ENCODE measurements around the gene ZNF700.

DNA sequence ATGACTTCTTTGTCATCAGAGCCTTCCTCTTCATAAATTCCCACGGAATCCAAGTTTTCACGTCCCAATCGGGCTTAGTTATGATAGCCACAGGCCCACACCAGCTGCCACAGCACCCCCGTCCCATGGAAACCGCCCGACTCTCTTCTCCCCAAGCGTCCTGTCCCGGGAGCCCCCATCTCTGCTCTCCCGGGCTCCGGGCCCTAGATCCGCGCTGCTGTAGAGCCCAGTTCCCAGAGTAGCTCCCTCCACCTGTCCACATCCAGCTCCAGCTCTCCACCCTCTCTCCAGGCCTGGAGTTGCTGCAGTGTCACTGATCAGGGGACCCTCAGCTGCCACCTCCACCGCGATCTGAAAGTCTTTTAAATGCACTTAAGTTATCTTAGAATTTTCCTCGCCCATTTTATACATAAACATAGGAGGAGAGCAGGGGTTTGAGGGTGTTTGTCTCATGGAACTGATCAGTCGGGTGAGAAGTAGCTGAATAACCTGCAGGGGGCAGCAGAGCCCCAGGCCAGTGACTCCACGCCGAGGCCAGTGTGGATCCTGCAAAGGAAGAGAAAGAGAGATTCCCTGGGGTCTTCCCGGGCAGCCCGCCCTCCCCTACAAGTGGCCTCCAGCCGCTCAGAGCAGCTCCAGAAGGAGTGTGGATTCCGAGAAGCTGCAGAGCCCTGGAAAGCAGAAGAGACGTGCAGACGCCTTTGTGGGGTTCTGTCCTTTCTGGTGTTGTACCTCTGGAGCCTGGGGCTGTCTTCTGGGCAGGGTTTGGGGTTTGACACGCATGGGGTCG, 38.9 kb downstream of the ZNF700 start:
- TF ChIP-seq, protein P1, sequence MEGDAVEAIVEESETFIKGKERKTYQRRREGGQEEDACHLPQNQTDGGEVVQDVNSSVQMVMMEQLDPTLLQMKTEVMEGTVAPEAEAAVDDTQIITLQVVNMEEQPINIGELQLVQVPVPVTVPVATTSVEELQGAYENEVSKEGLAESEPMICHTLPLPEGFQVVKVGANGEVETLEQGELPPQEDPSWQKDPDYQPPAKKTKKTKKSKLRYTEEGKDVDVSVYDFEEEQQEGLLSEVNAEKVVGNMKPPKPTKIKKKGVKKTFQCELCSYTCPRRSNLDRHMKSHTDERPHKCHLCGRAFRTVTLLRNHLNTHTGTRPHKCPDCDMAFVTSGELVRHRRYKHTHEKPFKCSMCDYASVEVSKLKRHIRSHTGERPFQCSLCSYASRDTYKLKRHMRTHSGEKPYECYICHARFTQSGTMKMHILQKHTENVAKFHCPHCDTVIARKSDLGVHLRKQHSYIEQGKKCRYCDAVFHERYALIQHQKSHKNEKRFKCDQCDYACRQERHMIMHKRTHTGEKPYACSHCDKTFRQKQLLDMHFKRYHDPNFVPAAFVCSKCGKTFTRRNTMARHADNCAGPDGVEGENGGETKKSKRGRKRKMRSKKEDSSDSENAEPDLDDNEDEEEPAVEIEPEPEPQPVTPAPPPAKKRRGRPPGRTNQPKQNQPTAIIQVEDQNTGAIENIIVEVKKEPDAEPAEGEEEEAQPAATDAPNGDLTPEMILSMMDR (IDR thresholded peaks at IDR 0.05; ENCODE audit: low read length): peak; percentile 83
- TF ChIP-seq EZH2 (optimal IDR thresholded peaks at IDR 0.05; ENCODE audit: low read depth, low read length) (no peak), EZH2phosphoT487 (IDR thresholded peaks at IDR 0.05; ENCODE audit: low read length) (no peak)
